Chondrocyte (in vitro differentiated cells): ENCODE measurements around the gene SRSF3. TPM values are rescaled to one million over a fixed set of nuclear protein-coding genes. Genes with fewer than 3 reads are reported as not detected.

Source experiments
- DNase-seq: peaks from one replicate; pipeline ENCODE4 v3.0.0; 2021; ENCODE audit warnings: mixed read lengths, low spot score
- H3K27ac Mint-ChIP-seq: one replicate; pipeline ENCODE4 v1.8.0; 2021; ENCODE audit warnings: mild to moderate bottlenecking, moderate library complexity, mixed read lengths; ENCODE audit not compliant: unreplicated experiment
- H3K27me3 Mint-ChIP-seq: 2 replicates; pipeline ENCODE4 v1.8.0; 2021; ENCODE audit warnings: low read depth, mixed read lengths
- H3K36me3 Mint-ChIP-seq: 2 replicates; pipeline ENCODE4 v1.8.0; 2021; ENCODE audit warnings: low read depth, mixed read lengths
- H3K4me1 Mint-ChIP-seq: 2 replicates; pipeline ENCODE4 v1.8.0; 2021; ENCODE audit warnings: low read depth, mild to moderate bottlenecking, mixed read lengths
- H3K4me3 Mint-ChIP-seq: one replicate; pipeline ENCODE4 v1.8.0; 2021; ENCODE audit warnings: mild to moderate bottlenecking, moderate library complexity, mixed read lengths; ENCODE audit not compliant: unreplicated experiment
- H3K9me3 Mint-ChIP-seq: 2 replicates; pipeline ENCODE4 v1.8.0; 2021; ENCODE audit warnings: low read depth, mixed read lengths
- CTCF ChIP-seq: fragments of 200-600 bp; sonication (generic); IDR thresholded peaks from 2 replicates; pipeline ENCODE4 v1.5.0; 2021; ENCODE audit warnings: antibody characterized with exemption, mild to moderate bottlenecking, moderate library complexity
- total RNA-seq: library from RNA; stranded (reverse); gene quantifications from 3 replicates; pipeline ENCODE4 v1.2.1, GENCODE V29; 2021

The SRSF3 gene
- total RNA-seq, 1 donor from 2014 or later = 191 TPM

- no peak overlapping the region for H3K4me3 Mint-ChIP-seq
- no peaks in the 10 kb centered on the region for H3K36me3 Mint-ChIP-seq
- peaks cover 30% of the 10 kb centered on the region for H3K4me1 Mint-ChIP-seq
- TF ChIP-seq CTCF = no peak
- DNase-seq = peak; percentile 13
- no peaks in the 10 kb centered on the region for H3K27me3 Mint-ChIP-seq
- H3K9me3 Mint-ChIP-seq = no peaks in the 10 kb centered on the region
- H3K27ac Mint-ChIP-seq = no peak overlapping the region
Measured at GRCh38 chr6:36559011-36559793, 35.0 kb upstream of the SRSF3 start.

GRCh38 chr6:36560822-36561221, 33.3 kb upstream of the SRSF3 start:
- DNase-seq = no peak
- TF ChIP-seq CTCF = no peak
- Mint-ChIP-seq H3K27me3 (no peaks in the 10 kb centered on the region), H3K9me3 (no peaks in the 10 kb centered on the region), H3K4me1 (peaks cover 26% of the 10 kb centered on the region), H3K36me3 (no peaks in the 10 kb centered on the region), H3K4me3 (no peak overlapping the region), H3K27ac (no peak overlapping the region)

- DNase-seq = no peak
- no peak for TF ChIP-seq CTCF
- Mint-ChIP-seq H3K4me1 (peaks cover 28% of the 10 kb centered on the region), H3K27ac (peak overlapping the region; percentile 90), H3K4me3 (no peak overlapping the region), H3K27me3 (no peaks in the 10 kb centered on the region), H3K36me3 (no peaks in the 10 kb centered on the region), H3K9me3 (no peaks in the 10 kb centered on the region)
Measured at GRCh38 chr6:36563237-36563927, 30.8 kb upstream of the SRSF3 start.

- Mint-ChIP-seq H3K27ac (peak overlapping the region; percentile 27), H3K27me3 (no peaks in the 10 kb centered on the region)
Measured at GRCh38 chr6:36563928-36564284, 30.3 kb upstream of the SRSF3 start.

More at GRCh38 chr6:36563928-36564284, 30.3 kb upstream of the SRSF3 start:
- H3K36me3 Mint-ChIP-seq = no peaks in the 10 kb centered on the region
- H3K9me3 Mint-ChIP-seq = no peaks in the 10 kb centered on the region
- peak; percentile 9 for DNase-seq
- no peak overlapping the region for H3K4me3 Mint-ChIP-seq
- H3K4me1 Mint-ChIP-seq = peaks cover 28% of the 10 kb centered on the region
- TF ChIP-seq CTCF = no peak
